Keratinocyte (primary cell): ENCODE data around the gene SLC22A3. TPM values are rescaled to one million over a fixed set of nuclear protein-coding genes. Genes with fewer than 3 reads are reported as not detected.

Source experiments
- DNase-seq: peaks from one replicate; pipeline ENCODE4 v3.0.0-alpha.2; 2011; ENCODE audit warnings: low read depth, missing footprints, low spot score
- FAIRE-seq: peaks from 2 replicates; lab custom pipeline; 2011; peaks lifted over from hg19 to GRCh38; lab: Jason Lieb, UNC
- H2AFZ ChIP-seq: 2 replicates; pipeline ENCODE4 v1.6.0; 2012; ENCODE audit warnings: low read length, control low read depth, inconsistent platforms; ENCODE audit not compliant: control insufficient read depth
- H3K27ac ChIP-seq: 2 replicates; pipeline ENCODE4 v1.5.1; 2011; ENCODE audit warnings: low read length; ENCODE audit not compliant: control insufficient read depth, insufficient read depth
- H3K27me3 ChIP-seq: 3 replicates; pipeline ENCODE4 v1.6.0; 2011; ENCODE audit warnings: low read length; ENCODE audit not compliant: control insufficient read depth, insufficient read depth; ENCODE audit errors: extremely low read depth
- H3K36me3 ChIP-seq, 2 experiments: 2 replicates in 1 of 2; 3 replicates in 1 of 2; pipeline ENCODE4 v1.5.1; 2011; ENCODE audit warnings: low read length in 2 of 2, mild to moderate bottlenecking in 1 of 2; ENCODE audit not compliant: control insufficient read depth in 2 of 2, insufficient read depth in 2 of 2; ENCODE audit errors: extremely low read depth in 1 of 2
- H3K4me1 ChIP-seq: 3 replicates; pipeline ENCODE4 v1.5.1; 2011; ENCODE audit warnings: low read length; ENCODE audit not compliant: control insufficient read depth, insufficient read depth; ENCODE audit errors: extremely low read depth
- H3K4me2 ChIP-seq: 3 replicates; pipeline ENCODE4 v1.6.0; 2011; ENCODE audit warnings: low read depth, low read length; ENCODE audit not compliant: control insufficient read depth, insufficient read depth; ENCODE audit errors: extremely low read depth
- H3K4me3 ChIP-seq, 3 experiments: fragments of 200-600 bp in 1 of 3; sonication (generic) in 1 of 3; 2 replicates in 2 of 3; 3 replicates in 1 of 3; pipeline ENCODE4 v1.5.1; 2011 to 2016; ENCODE audit warnings: low read length in 3 of 3, mild to moderate bottlenecking in 3 of 3, control low read depth in 2 of 3, inconsistent platforms in 1 of 3, low read depth in 1 of 3, mixed read lengths in 1 of 3, mixed run types in 1 of 3, moderate library complexity in 1 of 3; ENCODE audit not compliant: control insufficient read depth in 2 of 3, insufficient read depth in 2 of 3; ENCODE audit errors: extremely low read depth in 1 of 3
- H3K79me2 ChIP-seq: 2 replicates; pipeline ENCODE4 v1.6.0; 2012; ENCODE audit warnings: low read length; ENCODE audit not compliant: control insufficient read depth, insufficient read depth
- H3K9ac ChIP-seq: 3 replicates; pipeline ENCODE4 v1.6.0; 2011; ENCODE audit warnings: low read length; ENCODE audit not compliant: control insufficient read depth, insufficient read depth; ENCODE audit errors: extremely low read depth
- H3K9me1 ChIP-seq: 3 replicates; pipeline ENCODE4 v1.6.0; 2011; ENCODE audit warnings: low read length; ENCODE audit not compliant: control insufficient read depth, insufficient read depth; ENCODE audit errors: extremely low read depth
- H3K9me3 ChIP-seq: 2 replicates; pipeline ENCODE4 v1.5.1; 2012; ENCODE audit warnings: low read depth, low read length; ENCODE audit not compliant: control insufficient read depth
- H4K20me1 ChIP-seq: 3 replicates; pipeline ENCODE4 v1.6.0; 2011; ENCODE audit warnings: low read length; ENCODE audit not compliant: control insufficient read depth, insufficient read depth; ENCODE audit errors: extremely low read depth
- EZH2 ChIP-seq: IDR thresholded peaks from one replicate; pipeline ENCODE4 v1.6.1; 2012; ENCODE audit warnings: inconsistent platforms, mild to moderate bottlenecking, low read length, moderate library complexity
- dilution Hi-C: fragments of 300-500 bp; cut with MboI; formaldehyde crosslinking; loops from one replicate; pipeline ENCODE4 v1.7.0; 2020; ENCODE audit warnings: low sequenced_read_pairs; ENCODE audit not compliant: extremely low pct_ligation_motif_present
- polyA plus RNA-seq, 5 experiments: library from polyadenylated mRNA; depleted of rRNA in 3 of 5; stranded (reverse) in 3 of 5; stranded (forward) in 1 of 5; unstranded in 1 of 5; fragments of >200 nt; gene quantifications; 1 replicate in 1 of 5; 2 replicates in 3 of 5; 3 replicates in 1 of 5; pipeline versions ENCODE4 v1.2.1 to v1.2.3, GENCODE V29; 2011 to 2012; ENCODE audit warnings: missing spikeins in 2 of 5, low read depth in 1 of 5, low replicate concordance in 1 of 5
- TF ChIP-seq, protein P1 (sequence below), 3 experiments: IDR thresholded peaks in 1 of 3; conservative IDR thresholded peaks in 1 of 3; optimal IDR thresholded peaks in 1 of 3; 2 replicates in 2 of 3; 3 replicates in 1 of 3; pipeline versions ENCODE3 to v1.5.1; 2011; ENCODE audit warnings: low read length in 3 of 3, mild to moderate bottlenecking in 3 of 3, moderate library complexity in 2 of 3, control low read depth in 1 of 3, inconsistent platforms in 1 of 3; ENCODE audit not compliant: insufficient read depth in 2 of 3; ENCODE audit errors: extremely low read depth in 1 of 3

SLC22A3 gene
- polyA plus RNA-seq, 1 donor (not counting 4 experiments of a cell fraction or from before 2014, with no cell fraction given): 1.8 TPM

DNA sequence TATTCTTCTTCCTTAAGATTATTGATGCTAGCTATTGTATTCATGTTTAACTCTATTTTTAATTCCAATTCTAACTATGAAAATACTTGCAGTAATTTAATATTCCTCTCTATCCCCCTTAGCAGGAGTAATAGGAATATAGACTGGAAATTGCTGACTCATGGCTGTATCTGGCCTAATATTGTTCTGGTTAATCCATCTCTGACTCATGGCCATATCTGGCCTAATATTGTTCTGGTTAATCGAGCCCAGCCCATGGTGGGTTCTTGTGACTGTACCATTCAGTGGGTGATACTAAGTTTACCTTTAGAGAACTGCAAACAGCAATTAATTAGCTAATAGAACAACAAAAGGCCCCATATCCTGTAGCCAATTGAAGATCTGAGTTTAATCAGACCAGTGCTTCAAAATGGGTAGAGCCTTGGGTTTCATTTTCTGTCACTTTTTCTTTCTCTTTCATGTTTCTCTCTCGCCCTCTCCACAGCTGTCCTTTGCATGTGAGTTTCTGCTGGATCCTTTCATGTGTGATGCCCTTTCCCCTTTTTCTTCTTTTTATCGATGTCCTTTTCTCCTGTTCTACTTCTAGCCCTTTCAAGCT is 50.6 kb downstream of the SLC22A3 start:
- no peak overlapping the region for H3K4me3 ChIP-seq
- peak overlapping the region; percentile 28 for H2AFZ ChIP-seq
- no peaks in the 10 kb centered on the region for H3K27me3 ChIP-seq
- H3K27ac ChIP-seq: no peak overlapping the region
- DNase-seq (no peak), FAIRE-seq (peak; percentile 82)
- H3K36me3 ChIP-seq: no peaks in the 10 kb centered on the region
- peaks cover 6% of the 10 kb centered on the region for H3K4me1 ChIP-seq
- H3K4me2 ChIP-seq: peak overlapping the region; percentile 40
- dilution Hi-C loops: no loop called here
- TF ChIP-seq, protein P1, sequence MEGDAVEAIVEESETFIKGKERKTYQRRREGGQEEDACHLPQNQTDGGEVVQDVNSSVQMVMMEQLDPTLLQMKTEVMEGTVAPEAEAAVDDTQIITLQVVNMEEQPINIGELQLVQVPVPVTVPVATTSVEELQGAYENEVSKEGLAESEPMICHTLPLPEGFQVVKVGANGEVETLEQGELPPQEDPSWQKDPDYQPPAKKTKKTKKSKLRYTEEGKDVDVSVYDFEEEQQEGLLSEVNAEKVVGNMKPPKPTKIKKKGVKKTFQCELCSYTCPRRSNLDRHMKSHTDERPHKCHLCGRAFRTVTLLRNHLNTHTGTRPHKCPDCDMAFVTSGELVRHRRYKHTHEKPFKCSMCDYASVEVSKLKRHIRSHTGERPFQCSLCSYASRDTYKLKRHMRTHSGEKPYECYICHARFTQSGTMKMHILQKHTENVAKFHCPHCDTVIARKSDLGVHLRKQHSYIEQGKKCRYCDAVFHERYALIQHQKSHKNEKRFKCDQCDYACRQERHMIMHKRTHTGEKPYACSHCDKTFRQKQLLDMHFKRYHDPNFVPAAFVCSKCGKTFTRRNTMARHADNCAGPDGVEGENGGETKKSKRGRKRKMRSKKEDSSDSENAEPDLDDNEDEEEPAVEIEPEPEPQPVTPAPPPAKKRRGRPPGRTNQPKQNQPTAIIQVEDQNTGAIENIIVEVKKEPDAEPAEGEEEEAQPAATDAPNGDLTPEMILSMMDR (optimal IDR thresholded peaks at IDR 0.05 in 1 of 3, IDR thresholded peaks at IDR 0.05 in 1 of 3, conservative IDR thresholded peaks at IDR 0.05 in 1 of 3; ENCODE audit: extremely low read depth in 1 of 3, insufficient read depth in 2 of 3, low read length in 3 of 3): no peak
- no peak for TF ChIP-seq EZH2
- H3K79me2 ChIP-seq: no peaks in the 10 kb centered on the region
- no peaks in the 10 kb centered on the region for H4K20me1 ChIP-seq
- no peaks in the 10 kb centered on the region for H3K9me3 ChIP-seq
- H3K9me1 ChIP-seq: no peaks in the 10 kb centered on the region
- no peak overlapping the region for H3K9ac ChIP-seq

- Histone ChIP-seq H3K9me3 (no peaks in the 10 kb centered on the region), H3K27ac (no peak overlapping the region), H3K9me1 (no peaks in the 10 kb centered on the region), H3K27me3 (no peaks in the 10 kb centered on the region), H4K20me1 (no peaks in the 10 kb centered on the region), H3K9ac (no peak overlapping the region), H3K4me2 (no peak overlapping the region), H3K4me3 (no peak overlapping the region), H3K36me3 (no peaks in the 10 kb centered on the region), H3K79me2 (no peaks in the 10 kb centered on the region), H2AFZ (no peak overlapping the region), H3K4me1 (peaks cover 6% of the 10 kb centered on the region)
- FAIRE-seq (no peak), DNase-seq (no peak)
- dilution Hi-C loops: no loop called here
- TF ChIP-seq EZH2: no peak
- TF ChIP-seq, protein P1 (optimal IDR thresholded peaks at IDR 0.05 in 1 of 3, IDR thresholded peaks at IDR 0.05 in 1 of 3, conservative IDR thresholded peaks at IDR 0.05 in 1 of 3; ENCODE audit: extremely low read depth in 1 of 3, insufficient read depth in 2 of 3, low read length in 3 of 3): no peak
These were observed 52.3 kb downstream of the SLC22A3 start for GRCh38 chr6:160400446-160400845.
